Measurements from ENCODE around the gene PALM3.

The PALM3 gene, protein sequence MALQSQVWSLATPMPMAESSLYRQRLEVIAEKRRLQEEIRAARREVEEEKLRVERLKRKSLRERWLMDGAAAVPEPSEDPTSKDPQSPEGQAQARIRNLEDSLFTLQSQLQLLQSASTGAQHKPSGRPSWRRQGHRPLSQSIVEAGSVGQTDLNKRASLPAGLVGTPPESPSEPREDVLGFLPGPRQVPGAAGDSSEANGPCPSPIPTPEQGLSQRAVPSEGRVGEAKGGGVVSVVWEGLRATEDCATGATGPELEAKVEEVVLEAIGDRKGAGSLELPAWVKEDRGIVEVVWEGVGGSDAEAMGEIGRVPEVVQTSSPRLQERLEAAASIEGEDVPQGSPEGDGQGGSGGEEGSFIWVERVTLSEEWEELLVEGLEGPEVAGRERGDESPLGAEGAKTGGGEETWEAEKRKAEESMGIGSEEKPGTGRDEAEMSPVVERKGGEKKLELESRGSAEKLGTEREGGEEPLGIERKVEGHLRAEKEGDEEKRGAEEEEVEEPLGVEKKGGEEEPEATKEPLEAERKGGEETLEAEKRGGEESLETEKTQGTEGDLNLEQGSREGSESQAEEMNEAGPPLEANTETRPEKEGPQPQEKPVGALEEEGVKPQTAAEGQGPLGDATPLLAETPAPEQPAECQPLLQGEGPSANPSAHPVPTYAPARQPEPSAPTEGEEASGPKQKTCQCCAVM

GRCh38 chr19:14061751-14062557 is at the start of gene PALM3:
TSS of gene PALM3 (minus strand) at chr19:14062076. CDS start at chr19:14061980, 96 bp downstream.
- no peak for DNase-seq

DNA sequence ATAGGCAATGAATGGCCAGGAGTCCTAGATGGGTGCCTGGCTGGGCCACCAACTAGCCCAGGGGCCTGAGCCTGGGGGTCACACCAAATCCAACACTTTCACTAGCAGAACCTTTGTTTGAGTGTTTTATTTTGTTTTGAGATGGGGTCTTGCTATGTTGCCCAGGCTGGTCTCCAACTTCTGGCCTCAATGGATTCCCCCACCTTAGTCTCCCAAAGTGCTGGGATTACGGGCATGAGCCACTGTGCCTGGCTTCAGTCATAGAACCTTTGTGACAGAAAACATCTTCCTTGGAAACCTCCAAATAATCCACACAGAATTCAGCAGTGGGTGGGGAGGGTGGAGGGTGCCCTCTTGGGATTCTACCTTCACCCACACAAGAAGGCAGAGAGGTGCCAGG is 49.6 kb upstream of the PALM3 start:
- no peak for DNase-seq

GRCh38 chr19:14110650-14111049 is 48.8 kb upstream of the PALM3 start:
- DNase-seq = no peak

DNA sequence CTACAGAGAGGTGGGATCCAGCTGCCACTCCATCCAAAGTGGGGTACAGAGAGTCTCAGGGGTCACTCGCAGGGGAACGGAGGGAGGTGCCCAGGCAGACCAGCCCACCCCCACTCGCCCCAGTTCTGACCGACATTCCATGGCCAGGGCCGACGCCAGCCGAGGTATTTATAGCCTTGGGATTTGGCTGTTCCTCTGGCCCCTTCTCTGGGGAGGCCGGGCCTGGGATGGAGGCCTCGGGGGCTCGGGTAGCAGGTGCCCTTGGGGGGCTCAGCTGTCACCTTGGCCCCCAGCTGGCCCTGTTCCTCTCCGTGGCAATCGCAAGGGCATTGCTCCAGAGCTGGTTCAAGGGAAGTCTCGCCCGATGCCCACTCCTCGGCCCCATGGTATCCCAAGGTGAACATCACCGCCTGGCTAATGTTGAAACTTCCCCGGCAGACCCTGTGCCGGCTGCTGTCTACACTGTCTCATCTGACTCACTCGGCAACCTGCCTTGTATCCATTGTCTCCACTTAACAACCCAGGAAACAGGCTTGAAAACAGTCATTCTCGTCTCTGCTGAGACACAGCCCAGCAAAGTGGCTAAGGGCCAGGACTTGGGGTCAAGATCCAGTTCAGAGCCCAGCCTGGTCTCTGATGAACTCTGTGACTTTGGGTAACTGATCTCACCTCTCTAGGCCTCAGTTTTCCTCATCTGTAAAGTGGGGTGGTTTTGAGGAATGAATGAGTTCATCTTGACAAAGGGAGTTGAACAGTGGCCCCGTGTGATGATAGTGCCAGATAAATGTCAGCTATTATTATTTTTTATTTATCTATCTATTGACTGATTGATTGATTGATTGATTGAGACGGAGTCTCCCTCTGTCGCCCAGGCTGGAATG is 45.9 kb upstream of the PALM3 start:
- no peak for DNase-seq

DNA sequence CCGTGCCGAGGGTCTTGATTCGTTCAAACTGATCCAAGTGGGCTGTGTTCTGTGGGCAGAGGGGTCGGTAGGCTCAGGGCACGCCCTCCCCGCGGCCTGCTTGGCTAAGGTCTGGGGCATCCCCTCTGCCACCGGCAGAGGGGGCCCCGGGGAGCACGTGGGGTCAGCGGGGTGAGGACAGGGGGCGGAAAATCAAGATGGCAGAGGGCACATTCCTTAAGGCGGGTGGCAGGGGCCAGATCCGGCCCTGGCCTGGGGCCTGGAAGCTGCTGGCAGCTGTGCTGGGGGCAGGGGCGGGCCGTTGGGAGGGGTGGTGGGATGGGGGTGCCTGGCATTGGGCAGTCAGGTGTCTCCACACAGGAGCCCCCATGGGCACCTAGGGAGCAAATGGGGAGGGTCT is 45.0 kb upstream of the PALM3 start:
- no peak for DNase-seq

- no peak for DNase-seq
Measured at GRCh38 chr19:14105680-14106079, 43.8 kb upstream of the PALM3 start.

DNA sequence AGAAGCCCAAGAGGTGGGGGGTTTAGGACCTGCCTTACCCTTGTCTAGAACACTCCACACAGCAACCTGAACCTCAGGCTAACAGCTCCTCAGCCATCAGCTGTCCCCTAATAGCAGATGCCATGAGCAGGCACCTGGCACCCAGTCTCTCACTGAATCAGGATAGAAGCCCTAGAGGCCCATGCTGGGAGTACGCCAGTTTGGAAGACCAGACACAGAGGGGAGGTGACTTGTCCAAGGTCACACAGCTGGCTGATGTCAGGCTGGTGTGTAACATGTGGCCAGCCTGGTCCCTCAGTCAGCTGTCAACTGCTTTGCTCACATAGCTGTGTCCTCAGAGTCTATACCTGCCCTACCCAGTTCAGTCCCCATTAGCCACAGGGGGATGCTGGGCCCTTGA is 41.4 kb upstream of the PALM3 start:
- no peak for DNase-seq

DNA sequence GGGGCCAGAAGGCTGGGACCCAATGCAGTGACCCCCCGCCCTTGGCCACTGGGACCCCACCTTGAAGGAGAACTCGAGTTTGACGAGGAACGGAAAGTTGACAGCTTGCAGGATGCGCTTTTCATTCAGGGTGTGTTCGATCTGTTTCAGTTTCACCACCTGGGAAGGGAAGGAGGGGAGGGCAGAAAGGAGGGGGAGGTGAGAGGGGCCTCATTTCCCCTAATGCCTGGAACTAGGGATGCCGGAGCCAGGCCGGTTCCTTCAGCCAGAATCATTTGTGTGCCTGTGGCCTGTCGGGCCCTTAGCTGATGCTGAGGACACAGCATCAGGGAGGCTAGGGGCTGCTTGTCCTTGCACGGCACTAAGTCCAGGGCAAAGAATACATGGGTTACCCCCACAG is 40.9 kb upstream of the PALM3 start:
- no peak for DNase-seq

DNA sequence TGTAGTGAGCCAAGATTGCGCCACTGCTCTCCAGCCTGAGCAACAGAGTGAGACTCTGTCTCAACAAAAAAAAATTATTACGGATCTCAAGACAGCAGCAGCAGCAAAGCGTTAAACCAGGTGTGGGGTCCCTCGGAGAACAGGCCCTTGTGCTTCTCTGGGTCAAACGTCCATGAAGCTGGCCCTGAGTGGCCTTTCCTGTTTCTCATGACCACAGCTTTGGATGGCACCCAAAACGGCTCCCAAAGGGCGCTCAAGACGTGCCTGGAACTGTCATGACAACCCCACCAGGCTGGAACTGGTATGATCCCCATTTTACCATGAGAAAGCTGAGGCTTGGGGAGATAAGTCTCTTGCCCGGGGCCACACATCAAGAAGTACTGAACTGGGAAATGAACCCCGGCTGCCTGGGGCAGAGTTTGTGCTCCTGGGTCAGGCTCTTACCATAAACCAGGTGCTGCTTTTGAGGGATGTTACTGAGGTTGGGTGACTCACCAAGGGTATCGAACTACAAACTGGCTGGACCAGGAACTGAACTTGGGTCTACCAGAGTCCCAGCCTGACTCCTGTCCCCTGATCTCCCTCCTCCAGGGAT is 40.3 kb upstream of the PALM3 start:
- no peak for DNase-seq

GRCh38 chr19:14101003-14101545 is 39.2 kb upstream of the PALM3 start:
- no peak for DNase-seq

DNA sequence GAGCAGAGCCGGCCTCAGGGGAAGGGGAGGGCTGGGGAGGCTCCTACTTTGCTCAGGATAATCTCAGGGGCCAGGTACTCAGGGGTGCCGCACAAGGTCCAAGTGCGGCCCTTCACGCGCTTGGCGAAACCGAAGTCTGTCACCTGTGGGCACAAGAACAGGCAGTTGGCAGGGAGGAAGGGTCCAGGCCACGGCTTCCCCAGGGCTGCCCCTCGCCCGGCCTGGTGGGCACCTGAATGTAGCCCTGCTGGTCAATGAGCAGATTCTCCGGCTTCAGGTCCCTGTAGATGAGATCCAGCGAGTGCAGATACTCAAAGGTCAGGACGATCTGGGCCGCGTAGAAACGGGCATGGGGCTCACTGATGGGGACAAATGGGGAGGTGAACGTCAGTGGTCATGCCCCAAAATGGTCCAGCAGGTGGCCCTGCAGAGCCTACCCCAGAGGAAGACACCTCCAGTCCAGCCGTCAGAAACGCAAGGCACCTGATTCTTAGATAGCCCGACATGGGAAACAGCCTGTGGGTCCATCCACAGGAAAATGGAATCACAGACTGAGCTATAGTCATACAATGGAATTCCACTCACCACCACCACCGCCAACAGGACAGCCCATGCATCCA is 35.8 kb upstream of the PALM3 start:
- no peak for DNase-seq

DNA sequence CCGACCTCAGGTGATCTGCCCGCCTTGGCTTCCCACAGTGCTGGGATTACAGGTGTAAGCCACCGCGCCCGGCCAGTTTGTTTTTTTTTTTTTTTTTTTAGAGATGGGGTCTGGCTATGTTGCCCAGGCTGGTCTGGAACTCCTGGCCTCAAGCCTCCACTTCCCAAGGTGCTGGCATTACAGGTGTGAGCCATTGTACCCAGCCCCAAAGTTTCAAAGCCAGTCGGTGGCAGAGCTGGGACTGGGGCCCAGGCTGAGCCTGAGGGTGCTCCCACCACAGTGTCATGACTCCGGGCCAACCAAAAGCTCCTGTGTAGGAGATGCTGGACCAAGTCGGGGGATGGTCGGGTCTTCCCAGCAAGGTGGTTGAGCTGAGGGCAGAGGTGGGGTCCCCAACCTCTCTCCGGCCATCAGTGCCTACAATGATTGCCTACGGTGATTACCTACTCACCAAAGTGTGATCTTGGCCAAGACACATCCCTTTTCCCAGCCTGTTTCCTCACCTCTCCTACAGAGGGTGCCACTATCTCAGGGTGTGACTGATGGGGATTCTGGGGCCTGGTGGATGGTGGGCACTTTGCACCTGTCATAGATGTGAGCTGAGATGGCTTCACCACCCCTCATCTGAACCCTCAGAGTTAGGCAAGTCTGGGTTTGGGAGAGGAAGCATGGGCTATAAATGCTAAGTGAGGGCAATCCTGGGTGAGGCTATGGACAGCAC is 34.6 kb upstream of the PALM3 start:
- no peak for DNase-seq

- no peak for DNase-seq
Measured at GRCh38 chr19:14094854-14095253, 33.0 kb upstream of the PALM3 start.

- no peak for DNase-seq
Measured at GRCh38 chr19:14093117-14093823, 31.4 kb upstream of the PALM3 start.

DNA sequence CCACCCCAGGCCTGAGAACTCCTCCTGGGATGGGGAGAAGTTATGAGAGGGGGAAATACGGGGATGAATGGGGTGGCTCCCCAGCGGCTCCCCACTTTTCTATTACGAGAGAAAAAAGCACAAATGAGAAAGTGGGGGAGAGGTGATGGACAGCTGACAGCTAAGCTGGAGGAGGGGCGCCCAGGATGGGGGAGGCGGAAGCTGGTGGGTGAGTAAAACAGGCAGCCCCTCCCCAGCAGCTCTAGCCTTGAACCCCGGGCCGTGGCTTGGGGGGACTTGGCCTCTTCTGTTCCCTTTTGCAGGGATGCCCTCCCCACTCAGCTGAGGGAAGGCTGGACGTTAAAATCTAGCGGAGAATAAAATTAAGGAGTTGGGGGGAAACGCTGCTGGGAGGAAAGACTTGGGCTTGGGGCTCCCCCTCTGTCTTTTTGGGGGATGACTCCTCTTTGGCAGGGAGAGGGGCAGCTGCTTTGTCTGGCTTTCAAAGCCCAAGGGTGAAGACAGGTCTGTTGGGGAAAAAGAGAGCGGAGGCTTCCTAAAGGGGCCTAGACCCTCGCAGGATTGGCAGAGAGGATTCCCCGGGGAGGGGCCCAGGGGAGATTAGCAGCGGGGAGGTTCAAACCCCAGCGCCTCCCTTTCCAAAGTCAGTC is 30.1 kb upstream of the PALM3 start:
- DNase-seq = no peak

DNA sequence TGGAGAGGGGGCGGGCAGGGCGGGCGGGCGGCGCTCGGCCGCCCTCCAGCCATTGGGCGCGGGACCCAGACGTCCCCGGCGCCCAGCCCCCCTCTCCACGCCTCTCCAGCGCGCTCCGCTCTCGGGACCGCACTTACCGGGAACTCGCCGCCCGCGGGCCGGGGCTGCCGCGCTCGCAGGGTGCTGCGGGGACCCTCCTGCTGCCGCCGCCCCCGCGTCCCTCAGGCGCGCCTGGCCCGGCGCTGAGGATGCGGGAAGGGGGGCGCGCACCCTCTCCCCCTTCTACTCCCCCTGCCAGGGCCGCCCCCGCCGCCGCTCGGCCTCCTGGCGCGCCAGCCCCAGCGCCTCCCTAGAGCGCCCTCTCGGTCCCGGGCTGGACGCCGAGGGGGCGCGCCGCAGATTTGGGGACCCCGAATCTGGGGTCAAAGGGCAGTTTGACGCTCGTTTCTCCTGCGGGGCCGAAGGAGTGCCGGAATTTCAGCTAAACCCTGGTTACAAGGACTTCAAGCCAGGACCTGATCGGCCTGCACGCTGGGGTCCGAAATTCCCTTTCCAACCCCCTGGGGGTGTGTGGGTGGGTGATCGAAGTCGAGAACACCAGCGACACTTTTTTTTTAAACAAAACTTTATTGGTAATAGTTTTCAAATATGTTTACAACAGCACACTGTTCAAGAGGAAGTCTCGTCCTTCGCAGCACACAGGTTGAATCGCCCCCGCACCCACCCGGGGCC is 29.4 kb upstream of the PALM3 start:
- DNase-seq = peak; percentile 90

DNA sequence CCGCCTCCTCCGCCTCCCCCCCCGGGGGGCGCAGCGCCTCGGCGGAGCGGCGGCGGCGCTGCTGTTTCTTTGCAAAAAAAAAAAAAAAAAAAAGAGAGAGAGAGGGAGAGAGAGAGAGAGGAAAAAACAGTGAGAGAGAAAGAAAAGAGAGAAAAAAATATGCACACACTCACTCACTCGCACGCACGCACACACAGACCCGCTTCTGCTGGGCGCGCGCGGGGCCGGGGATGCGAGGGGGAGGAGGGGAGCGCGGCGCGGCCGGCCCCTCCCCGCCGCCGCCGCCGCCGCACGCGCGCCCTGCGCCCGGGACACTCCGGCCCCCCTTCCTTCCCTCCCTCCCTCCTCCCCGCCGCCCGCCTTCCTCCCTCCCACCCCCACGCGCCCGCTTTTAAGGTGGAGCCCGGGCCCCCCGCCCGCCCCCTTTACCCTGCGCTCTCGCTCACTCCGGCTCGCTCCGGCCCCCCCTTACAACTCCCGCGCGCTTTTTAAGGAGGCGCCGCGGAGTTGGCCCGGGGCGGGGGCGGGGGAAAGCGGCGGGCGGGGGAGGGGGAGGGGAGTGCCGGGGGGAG is 28.7 kb upstream of the PALM3 start, which contains the start of gene SAMD1:
TSS of gene SAMD1 (minus strand) at position 243 of the 572 bp plus-strand sequence.
- DNase-seq = peak; percentile 92

All from activated effector memory CD4-positive, alpha-beta T cell treated with anti-CD3 and anti-CD28 coated beads, Interleukin-2, amount 50 U/mL, for 16 hours (primary cell).